C4-2B (cell line): ENCODE data around the gene EPHB2.

ENCODE experiments used
- H3K27ac ChIP-seq: fragments of 450-650 bp; 2 replicates; pipeline ENCODE4 v1.5.1; 2017
- ZFX ChIP-seq: fragments of 450-650 bp; IDR thresholded peaks from 2 replicates; pipeline ENCODE4 v1.6.1; 2017
- TF ChIP-seq, protein P1 (sequence below): fragments of 450-650 bp; conservative IDR thresholded peaks from 2 replicates; pipeline ENCODE4 v1.5.1; 2017; ENCODE audit warnings: mild to moderate bottlenecking

The EPHB2 gene

GRCh38 chr1:22919341-22920025 lies 208.8 kb downstream of the EPHB2 start:
- no peak for TF ChIP-seq ZFX
- TF ChIP-seq, protein P1, sequence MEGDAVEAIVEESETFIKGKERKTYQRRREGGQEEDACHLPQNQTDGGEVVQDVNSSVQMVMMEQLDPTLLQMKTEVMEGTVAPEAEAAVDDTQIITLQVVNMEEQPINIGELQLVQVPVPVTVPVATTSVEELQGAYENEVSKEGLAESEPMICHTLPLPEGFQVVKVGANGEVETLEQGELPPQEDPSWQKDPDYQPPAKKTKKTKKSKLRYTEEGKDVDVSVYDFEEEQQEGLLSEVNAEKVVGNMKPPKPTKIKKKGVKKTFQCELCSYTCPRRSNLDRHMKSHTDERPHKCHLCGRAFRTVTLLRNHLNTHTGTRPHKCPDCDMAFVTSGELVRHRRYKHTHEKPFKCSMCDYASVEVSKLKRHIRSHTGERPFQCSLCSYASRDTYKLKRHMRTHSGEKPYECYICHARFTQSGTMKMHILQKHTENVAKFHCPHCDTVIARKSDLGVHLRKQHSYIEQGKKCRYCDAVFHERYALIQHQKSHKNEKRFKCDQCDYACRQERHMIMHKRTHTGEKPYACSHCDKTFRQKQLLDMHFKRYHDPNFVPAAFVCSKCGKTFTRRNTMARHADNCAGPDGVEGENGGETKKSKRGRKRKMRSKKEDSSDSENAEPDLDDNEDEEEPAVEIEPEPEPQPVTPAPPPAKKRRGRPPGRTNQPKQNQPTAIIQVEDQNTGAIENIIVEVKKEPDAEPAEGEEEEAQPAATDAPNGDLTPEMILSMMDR = no peak
- H3K27ac ChIP-seq = no peak overlapping the region

DNA sequence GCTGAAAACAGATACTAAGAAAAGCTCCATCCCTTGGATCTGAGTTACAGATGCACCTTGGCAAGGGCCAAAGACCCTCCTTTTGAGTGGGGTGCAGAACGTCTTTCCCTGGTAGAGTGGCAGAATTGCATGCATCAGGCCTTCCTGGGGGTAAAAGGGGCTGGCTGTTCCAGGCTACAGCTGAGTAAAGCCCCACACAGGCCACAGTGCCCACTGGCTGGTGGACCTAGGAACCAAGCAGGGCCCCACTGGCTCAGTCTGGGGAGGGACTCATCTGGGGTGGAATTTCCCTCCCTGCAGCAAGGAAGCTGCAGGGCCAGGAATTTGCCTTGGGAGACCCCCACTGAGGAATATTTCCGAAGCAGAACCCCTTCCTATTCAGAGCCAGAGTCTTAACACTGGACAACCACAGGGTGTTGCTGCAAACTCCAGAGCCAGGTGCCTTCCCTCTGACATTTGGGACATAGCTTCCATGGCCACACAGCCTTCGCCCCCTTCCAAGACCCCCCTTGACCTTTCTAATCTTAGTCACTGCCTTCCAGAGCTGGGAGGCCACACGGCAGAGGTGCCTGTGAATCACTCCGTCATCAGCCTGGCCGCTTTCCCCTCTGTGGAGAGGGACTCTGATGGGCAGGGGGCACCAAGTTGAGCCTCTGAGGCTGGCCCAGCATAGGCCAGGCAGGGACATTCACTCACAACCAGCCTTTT lies 209.5 kb downstream of the EPHB2 start:
- no peak for TF ChIP-seq ZFX
- TF ChIP-seq, protein P1 = no peak

DNA sequence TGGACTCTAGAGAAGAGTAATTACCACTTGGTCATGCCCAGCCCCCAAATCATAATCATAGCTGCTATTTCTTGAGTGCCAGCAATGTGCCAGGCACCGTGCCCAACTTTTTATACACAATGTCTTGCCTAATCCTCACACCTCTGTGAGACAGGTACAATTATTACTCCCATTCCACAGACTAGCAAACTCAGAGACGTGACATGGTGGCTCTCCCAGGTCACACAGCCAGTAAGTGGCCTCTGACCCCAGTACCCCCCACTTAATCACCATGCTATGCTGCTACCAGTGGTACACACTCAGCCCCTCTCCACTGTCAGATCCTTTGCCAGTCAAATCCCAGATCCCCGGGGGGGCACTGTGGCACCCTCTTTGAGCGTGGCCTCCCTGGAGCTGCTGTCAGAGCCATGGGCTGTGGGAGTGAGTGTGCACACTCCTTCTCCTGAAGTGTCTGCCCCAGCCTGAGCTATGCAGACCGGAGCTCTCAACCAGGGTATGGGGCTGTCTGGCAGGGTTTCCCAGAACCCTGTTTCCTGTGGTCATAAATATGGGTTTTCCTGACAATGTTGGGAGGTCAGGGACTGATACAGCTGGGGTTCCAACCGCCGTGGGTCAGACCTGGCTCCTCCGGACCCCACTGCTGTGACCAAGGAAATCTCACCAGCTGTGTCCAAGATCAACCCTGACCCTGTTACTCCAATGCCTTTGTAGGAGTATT lies 210.3 kb downstream of the EPHB2 start:
- TF ChIP-seq ZFX = no peak
- TF ChIP-seq, protein P1 = no peak
- no peak overlapping the region for H3K27ac ChIP-seq

More for the DNA sequence above, 209.5 kb downstream of the EPHB2 start:
- H3K27ac ChIP-seq = no peak overlapping the region

- TF ChIP-seq ZFX = no peak
- TF ChIP-seq, protein P1 = no peak
- H3K27ac ChIP-seq = no peak overlapping the region
Measured at GRCh38 chr1:22921452-22922126, 210.9 kb downstream of the EPHB2 start.

DNA sequence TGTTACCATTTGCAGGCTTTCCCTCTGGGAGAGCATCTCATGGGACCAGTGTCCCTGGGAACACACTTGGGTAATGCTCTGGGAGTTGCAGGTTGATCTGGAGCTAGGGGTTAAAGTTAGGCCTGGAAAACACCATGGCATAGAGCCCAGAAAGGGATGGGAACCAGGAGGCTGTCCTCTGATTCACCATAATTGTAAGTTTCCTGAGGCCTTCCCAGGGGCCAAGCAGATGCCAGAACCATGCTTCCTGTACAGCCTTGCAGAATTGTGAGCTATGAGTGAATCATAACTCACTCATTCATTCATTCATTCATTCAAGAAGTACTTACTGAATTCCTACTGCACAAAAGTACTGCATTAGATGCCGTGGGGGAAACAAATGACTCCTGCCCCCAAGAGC lies 212.0 kb downstream of the EPHB2 start:
- TF ChIP-seq, protein P1 = no peak
- TF ChIP-seq ZFX = no peak
- no peak overlapping the region for H3K27ac ChIP-seq

DNA sequence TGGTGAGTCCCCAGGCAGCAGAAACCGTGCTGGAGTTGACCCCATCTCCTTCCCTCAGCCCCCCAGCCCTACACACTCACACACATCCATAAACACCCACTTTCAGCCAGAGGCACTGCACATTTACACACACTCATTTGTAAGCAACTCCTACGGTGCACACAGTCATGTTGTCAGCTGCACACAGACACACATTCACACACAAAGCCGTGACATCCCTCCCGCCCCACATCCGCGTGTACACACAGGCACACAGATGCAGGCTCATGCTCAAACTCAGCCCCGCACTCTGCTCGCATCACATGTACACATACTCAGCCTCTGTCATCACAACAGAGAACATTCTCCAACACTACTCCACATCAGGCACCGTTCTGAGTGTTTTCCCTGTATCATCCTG lies 214.5 kb downstream of the EPHB2 start:
- no peak overlapping the region for H3K27ac ChIP-seq
- TF ChIP-seq ZFX = no peak
- TF ChIP-seq, protein P1 = no peak
